ENCODE results near the gene GPX1.

GRCh38 chr3:49351521-49352011 is 6.6 kb downstream of the GPX1 start:
- TF ChIP-seq FOXM1 (IDR thresholded peaks at IDR 0.05; ENCODE audit: borderline replicate concordance) (no peak), SUZ12 (IDR thresholded peaks at IDR 0.05) (no peak), SP1 (IDR thresholded peaks at IDR 0.05) (no peak), FOXK2 (IDR thresholded peaks at IDR 0.05) (no peak), ARNT (IDR thresholded peaks at IDR 0.05) (no peak), CTBP1 (IDR thresholded peaks at IDR 0.05; ENCODE audit: borderline replicate concordance) (no peak), ELF4 (IDR thresholded peaks at IDR 0.05) (no peak), BHLHE40 (IDR thresholded peaks at IDR 0.05; ENCODE audit: borderline replicate concordance) (no peak), FOXA1 (IDR thresholded peaks at IDR 0.05) (no peak), ZNF384 (IDR thresholded peaks at IDR 0.05) (no peak), L3MBTL2 (conservative IDR thresholded peaks at IDR 0.05) (no peak), NFRKB (IDR thresholded peaks at IDR 0.05) (no peak)
- TF ChIP-seq, protein P1, sequence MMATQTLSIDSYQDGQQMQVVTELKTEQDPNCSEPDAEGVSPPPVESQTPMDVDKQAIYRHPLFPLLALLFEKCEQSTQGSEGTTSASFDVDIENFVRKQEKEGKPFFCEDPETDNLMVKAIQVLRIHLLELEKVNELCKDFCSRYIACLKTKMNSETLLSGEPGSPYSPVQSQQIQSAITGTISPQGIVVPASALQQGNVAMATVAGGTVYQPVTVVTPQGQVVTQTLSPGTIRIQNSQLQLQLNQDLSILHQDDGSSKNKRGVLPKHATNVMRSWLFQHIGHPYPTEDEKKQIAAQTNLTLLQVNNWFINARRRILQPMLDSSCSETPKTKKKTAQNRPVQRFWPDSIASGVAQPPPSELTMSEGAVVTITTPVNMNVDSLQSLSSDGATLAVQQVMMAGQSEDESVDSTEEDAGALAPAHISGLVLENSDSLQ (IDR thresholded peaks at IDR 0.05), result no peak
